ENCODE measurements around the gene DUSP12.
"Not testable (repeated sequence)": the region's sequence is repeated elsewhere in the genome, so short reads cannot be mapped to it uniquely, and the experiment has no call there.

DUSP12 gene, protein sequence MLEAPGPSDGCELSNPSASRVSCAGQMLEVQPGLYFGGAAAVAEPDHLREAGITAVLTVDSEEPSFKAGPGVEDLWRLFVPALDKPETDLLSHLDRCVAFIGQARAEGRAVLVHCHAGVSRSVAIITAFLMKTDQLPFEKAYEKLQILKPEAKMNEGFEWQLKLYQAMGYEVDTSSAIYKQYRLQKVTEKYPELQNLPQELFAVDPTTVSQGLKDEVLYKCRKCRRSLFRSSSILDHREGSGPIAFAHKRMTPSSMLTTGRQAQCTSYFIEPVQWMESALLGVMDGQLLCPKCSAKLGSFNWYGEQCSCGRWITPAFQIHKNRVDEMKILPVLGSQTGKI

DNA sequence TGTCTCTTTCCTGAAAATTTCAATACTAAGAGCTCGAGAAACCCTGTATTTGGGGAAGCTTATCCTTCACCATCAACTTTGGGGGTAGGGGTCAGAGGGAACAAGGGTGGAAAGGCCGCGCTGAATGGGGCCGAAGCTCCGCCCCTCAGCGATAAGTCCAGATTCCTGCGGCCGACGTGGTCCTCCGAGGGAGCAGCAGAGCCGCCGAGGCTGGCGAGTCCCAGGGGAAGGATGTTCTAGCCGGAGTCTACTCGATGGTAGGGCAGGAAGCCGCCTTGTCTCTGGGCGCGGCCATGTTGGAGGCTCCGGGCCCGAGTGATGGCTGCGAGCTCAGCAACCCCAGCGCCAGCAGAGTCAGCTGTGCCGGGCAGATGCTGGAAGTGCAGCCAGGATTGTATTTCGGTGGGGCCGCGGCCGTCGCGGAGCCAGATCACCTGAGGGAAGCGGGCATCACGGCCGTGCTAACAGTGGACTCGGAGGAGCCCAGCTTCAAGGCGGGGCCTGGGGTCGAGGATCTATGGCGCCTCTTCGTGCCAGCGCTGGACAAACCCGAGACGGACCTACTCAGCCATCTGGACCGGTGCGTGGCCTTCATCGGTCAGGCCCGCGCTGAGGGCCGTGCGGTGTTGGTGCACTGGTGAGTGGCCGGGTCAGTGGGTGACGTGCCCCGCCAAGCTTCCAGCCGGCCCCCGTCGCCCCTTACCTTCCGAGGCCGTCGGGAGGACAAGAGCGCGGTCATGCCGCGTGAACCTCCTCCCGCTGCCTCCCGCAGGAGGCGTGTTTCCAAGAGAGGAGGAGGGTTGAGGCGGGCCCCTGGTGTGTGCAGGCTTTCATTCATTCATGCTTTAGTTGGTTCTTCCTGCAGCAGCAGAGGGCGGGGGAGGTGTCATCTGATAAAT lies at the start of gene DUSP12:
Gene DUSP12, plus strand, starts transcription at position 278 of the 899 bp plus-strand sequence. Its CDS starts 16 bp downstream, at position 294.
- DNase-seq (ENCODE audit: low read depth, low spot score), result peak; percentile 80

DNA sequence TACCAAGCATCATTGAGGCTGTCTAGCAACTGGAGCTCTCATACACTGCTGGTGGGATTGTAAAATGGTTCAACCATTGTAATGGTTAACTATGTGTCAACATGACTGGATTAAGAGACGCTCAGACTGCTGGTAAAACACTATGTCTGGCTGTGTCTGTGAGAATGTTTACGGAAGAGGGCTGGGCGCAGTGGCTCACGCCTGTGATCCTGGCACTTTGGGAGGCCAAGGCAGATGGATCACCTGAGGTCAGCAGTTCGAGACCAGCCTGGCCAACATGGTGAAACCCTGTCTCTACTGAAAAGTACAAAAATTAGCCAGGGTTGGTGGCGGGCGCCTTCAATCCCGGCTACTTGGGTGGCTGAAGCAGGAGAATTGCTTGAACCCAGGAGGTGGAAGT lies 47.3 kb upstream of the DUSP12 start:
- DNase-seq (ENCODE audit: low read depth, low spot score), result no peak

DNA sequence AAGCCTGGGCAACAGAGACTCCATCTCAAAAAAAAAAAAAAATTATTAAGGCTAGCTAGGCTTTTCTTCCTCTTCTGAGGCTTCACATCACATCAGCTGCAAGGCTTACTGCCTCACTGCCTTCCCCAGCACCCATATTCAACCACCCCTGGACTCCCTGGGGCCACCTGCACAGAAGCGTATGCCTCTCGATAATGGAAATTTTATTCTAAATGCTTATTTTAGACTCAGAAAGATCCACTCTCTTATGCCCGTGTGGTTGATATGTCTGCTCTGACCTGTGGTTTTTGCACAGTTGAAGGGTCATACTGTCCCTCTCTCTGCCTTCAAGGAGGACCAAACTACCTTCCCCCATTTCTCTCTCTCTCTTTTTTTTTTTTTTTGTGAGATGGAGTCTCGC lies 44.0 kb upstream of the DUSP12 start:
- DNase-seq (ENCODE audit: low read depth, low spot score), result no peak

DNA sequence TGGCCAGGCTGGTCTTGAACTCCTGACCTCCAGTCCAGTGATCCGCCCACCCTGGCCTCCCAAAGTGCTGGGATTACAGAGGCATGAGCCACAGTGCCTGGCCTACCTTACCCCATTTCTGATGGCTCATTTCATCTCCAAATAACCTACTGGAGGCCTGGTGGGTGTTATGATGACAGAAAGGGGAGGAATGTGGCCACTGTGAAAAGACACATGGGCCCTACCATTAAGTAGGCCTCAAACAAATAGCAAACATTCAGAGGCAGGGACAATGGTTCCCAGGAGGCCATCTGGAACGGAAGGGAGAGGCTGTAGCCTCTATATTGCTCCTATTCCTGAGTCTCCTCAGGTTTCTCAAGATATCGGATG lies 43.5 kb upstream of the DUSP12 start:
- no peak for DNase-seq (ENCODE audit: low read depth, low spot score)

DNA sequence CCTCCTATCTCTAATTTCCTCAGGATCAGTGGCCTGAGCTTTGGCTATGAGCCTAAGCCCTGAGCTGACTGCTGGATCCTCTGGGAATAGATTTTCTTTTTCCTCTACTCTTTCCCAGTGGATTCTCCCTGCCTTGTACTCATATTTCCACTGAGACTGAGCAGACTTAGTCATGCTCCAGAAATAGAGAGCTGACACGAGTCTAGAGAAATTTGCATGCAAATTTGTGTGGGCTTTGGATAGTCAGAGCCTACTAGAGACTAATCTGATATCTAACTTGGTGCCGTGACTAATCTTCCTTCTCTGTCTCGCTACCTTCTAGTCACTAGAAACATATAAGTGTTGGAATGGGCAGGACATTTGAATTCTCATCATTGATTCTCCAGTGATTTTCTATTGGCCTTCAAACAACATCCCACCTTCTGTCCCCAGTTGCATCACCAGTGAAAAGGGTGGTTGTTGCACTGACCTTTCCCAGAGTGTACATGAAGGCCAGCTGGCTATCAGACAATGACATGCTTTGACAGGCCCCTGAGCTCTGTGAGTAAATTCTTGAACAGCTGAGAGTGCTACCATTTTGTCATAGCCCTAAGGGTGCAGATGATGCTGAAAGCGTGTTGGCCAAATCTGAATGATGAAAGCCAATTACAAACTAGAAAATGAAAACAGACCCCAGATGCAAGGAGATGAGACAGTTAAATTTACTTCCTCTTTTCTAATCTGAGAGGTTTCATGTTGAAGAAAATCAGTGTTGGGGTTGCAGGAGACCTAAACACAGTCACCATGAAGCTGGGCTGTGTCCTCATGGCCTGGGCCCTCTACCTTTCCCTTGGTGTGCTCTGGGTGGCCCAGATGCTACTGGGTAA lies 42.9 kb upstream of the DUSP12 start, which contains the start of gene FCRLA:
Gene FCRLA, plus strand, starts transcription at position 748 of the 866 bp plus-strand sequence. Its CDS starts 36 bp downstream, at position 784.
- DNase-seq (ENCODE audit: low read depth, low spot score), result no peak

DNA sequence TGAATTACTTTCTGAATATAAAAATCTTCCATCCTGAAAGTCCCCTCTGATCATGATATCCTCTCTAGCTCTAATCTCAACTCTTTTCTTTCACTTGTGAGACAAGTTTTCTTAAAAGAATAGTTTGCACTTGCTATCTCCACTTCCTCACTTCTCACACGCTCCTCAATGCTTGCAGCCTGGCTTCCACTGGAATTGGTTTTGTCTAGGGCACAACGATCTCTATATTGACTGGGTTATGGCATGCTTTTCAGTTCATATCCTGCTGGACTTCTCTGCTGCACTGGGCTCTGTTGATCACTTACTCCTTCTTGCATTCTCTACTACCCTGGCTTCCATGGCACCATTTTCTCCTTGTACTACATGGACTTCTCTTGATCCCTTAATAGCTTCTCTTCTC lies 42.1 kb upstream of the DUSP12 start:
- no peak for DNase-seq (ENCODE audit: low read depth, low spot score)

DNA sequence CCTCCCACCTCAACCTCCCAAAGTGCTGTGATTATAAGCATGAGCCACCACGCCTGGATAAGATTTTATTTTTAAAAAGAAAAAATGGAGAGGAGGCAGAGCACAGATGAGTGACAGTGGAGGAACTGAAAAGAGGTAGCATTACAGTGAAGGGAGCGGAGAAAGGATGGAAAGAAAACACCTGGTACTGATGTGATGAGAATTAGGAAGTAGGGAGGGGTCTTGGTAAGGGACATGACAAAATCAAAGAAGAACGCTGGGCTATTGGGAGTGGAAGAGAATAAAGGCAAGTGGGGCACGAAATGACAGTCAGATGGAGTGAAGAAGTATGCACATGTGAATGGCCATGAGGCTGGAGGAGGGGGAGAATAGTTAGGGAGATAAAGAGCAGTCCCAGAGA lies 40.2 kb upstream of the DUSP12 start:
- DNase-seq (ENCODE audit: low read depth, low spot score), result no peak

DNA sequence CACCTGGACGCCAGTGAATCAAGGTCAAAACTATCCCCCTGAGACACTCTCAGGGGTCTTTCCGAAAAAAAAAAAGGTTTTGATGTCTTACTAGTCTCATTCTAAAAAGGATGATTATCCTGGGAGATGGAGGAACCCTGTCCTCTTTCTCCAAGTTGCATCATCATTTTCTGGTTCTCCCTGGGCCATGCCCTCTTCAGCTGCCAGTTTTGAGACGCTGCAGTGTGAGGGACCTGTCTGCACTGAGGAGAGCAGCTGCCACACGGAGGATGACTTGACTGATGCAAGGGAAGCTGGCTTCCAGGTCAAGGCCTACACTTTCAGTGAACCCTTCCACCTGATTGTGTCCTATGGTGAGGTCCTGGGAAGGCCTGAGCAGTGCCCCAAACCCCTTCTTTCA lies 39.0 kb upstream of the DUSP12 start:
- DNase-seq (ENCODE audit: low read depth, low spot score), result no peak

DNA sequence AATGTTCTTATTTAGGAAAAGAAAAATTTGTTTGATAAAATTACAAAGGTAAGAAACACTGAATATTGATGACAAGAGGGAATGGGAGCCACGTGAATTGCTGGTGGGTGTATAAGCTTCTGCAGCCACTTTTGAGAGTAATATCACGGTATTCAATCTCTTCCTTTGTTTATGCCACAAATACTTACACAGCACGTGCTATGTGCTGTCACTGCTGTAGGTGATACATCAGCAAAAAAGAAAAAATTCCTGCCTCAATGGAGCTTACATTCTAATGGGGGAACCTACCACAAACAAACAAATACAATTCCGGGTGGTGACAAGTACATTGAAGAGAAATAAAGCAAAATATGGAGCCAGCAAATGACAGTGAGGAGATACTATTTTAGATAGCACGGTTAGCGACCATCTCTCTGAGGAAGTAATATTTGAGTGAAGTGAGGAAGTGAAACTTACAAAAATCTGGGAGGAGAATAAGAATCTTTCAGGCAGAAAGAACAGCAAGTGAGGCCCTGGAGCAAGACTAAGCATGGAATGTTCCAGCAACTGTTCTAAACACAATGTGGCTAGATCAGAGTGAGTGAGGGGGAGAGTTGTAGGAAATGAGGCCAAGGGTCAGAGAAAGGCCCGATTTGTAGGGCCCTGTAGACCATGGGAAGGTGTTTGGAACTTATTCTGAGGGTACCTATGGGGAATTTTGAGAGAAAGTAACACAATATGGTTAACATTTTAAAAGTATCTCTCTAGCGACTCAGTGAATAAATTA lies 30.8 kb upstream of the DUSP12 start:
- DNase-seq (ENCODE audit: low read depth, low spot score), result no peak

DNA sequence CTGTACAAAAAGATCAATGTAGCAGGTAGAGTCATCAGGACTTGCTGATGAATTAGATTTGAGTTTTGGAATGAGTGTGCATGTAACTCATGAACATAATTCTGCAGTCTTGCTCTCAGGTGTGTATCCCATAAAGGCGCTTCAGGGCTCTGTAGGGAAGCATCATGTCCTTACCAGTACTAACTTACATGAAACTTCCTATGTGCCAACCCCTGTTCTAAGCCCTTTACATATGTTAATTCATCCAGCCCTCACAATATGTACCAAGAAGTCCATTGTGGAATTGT lies 30.3 kb upstream of the DUSP12 start:
- DNase-seq (ENCODE audit: low read depth, low spot score), result no peak

DNA sequence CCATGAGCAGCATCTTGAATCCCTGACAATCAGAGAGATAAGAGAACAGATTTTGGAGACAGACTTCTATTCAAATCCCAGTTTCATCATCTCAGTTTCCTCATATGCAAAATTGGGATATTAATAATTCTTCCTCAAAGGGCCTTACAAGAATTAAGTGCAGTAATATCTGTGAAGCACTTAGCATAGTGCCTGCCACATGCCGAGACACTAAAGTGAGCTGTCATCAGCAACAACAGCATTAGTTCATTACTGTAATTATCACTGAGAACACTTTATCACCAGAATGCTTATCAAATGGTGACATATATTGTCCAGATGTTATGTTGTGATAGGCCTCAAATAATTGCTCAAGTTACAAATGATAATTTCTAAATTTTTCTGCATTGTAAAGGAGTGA lies 29.2 kb upstream of the DUSP12 start:
- DNase-seq (ENCODE audit: low read depth, low spot score), result no peak

DNA sequence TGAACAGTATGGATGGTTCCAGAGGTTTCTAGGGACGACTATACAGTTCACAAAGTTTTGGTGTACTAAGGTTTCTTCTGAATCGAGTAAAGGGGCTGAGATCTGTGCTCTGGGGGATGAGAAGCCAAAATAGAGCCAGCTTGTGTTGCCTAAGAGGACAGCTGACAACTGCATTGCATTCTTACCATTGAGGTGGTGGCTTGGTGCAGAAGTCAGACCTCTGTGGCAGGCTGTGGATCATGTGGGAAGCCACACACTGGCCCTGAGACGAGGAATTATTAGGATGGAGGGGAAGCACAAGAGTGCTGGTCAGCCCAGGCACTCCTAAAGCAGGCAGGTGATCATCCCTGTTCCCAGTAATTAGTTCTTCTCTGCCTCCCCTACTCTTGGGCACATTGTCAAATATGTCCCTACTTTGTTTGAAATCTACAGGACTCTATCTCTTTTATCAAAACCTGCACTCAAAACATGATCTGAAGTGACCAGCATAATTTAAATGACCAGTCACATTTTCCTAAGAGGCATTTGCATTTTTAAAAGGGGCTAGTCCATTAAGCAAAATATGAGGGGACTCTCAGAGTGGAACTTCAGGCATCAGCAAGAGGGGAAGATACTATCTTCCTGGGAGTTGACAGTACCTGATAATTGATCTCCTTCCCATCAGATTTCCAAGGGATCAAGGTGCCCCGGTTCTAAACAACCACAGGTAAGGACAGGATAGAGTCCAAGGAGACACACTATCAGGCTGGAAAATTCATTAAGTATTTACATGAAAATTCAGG lies 28.4 kb upstream of the DUSP12 start, which contains the start of gene FCRLB:
Gene FCRLB, plus strand, starts transcription at position 589 of the 782 bp plus-strand sequence. CDS start 1,129 bp downstream, outside the sequence.
- no peak for DNase-seq (ENCODE audit: low read depth, low spot score)

DNA sequence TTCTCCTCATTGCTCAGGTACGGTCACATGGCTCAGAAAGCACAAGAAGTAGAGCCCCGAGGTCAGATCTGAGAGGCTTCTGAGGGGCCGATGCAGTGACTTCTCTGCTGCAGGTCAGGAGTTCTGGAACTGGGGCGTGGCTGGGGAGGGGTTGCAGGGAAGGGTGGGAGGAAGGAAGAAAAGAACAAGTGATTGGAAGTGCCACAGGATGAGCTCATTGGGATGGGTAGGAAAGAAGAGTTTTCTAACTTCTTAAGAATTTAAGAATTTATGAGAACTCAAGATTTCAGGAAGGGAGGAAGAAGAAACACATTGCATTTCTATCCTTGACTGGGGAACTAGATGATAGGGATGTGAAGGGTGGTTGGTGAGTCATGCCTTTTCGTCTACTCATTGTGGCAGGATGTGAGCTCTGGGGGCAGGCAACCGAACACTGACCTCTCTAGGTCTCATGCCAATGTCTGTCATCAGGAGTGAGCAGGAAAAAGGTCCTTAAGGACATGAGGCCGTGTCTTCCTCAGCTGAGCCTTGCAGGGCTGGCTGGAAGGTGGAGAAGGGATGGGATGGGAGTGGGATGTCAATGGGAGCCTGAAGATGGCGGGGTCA lies 27.7 kb upstream of the DUSP12 start:
- DNase-seq (ENCODE audit: low read depth, low spot score), result no peak

DNA sequence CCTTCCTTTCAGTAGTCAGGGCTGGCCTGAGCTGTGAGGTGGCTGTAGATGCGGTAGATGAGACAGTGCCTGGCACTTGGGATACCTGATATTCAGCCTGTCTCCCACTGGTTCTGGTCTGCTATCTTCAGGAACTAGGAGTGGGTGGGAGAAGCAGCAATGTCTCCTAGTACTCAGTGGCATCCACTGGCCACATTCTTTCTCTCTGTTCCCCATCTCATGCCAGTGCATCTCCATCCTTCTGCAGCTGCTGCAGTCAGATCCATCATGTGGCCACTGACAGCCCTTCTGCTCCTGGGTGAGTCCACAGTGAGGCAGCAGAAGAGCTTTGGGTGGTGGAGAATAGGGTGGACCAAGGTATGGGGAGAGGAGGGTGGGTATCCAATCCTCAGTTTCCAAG lies 27.2 kb upstream of the DUSP12 start:
- DNase-seq (ENCODE audit: low read depth, low spot score), result no peak

DNA sequence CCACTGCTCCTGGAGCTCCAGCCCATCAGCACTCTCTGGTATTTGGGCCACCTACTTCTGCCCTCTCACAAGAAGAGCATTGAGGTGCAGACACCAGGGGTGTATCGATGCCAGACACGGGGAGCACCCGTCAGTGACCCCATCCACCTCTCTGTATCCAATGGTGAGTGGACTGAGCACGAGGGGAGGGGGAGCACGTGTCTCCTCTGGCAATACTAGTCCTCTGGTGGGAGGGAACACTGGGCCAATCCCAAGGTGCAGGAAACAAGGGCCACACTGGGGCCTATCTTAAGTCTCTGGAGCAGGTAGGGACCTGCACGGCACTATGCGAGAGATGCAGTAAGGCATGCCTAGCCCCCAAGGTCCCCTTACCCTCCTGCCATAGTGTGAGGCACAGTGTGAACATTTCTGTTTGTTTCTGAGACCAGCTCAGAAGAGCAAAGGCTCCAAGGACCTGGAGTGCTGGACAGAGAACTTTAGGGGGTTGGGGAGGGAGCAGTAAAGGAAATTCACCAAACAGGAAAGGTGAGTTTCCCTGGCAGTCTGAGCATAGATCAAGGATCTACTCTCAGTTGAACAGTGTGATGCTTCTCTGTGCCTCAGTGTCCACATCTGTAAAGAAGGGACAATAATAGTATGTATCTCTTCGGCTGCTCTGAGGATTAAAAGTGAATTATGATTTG lies 26.0 kb upstream of the DUSP12 start:
- DNase-seq (ENCODE audit: low read depth, low spot score), result no peak

DNA sequence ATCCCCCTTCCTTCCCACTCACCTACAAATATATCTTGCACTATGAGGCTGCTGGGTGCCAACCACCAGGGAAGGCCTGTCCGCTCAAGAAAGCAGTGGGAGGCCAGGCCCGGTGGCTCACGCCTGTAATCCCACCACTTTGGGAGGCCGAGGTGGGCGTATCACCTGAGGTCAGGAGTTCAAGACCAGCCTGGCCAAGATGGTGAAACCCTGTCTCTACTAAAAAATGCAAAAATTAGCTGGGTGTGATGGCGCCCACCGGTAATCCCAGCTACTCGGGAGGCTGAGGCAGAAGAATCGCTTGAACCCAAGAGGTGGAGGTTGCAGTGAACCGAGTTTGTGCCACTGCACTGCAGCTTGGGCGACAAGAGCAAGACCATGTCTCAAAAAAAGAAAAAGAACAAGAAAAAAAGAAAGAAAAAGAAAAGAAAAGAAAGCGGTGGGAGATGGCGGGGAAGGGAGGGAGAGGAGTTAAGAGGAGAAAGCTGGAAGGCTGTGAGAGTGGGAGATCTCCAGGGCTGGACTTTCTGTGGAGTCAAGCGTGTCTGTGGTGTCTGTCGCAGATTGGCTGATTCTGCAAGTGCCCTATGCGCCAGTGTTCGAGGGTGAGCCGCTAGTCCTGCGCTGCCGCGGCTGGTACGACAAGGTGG lies 24.2 kb upstream of the DUSP12 start:
- not testable (repeated sequence) for DNase-seq (ENCODE audit: low read depth, low spot score)

DNA sequence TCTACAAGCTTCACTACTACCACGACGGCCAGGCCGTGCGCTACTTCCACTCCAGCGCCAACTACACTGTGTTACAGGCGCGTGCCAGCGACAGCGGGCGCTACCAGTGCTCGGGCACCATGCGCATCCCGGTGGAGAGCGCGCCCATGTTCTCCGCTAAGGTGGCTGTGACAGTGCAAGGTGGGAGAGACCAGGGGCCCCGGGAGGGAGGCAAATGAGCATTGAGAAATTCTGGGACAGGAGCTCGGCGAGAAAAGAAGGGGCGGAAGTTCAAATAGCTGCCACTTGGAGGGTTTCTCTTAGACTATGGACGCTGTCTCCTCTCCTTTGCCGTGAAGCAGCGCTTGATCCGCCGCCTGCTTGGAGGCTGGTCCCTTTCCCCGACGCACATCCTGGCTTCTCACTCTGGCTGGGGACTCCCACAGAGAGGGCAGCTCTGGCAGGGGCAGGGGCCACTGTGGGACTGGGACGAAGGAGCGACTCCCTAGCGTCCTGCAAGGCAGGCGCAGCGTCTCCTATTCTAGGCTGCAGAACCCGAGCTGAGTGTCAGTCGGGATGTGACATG lies 23.6 kb upstream of the DUSP12 start:
- no peak for DNase-seq (ENCODE audit: low read depth, low spot score)

DNA sequence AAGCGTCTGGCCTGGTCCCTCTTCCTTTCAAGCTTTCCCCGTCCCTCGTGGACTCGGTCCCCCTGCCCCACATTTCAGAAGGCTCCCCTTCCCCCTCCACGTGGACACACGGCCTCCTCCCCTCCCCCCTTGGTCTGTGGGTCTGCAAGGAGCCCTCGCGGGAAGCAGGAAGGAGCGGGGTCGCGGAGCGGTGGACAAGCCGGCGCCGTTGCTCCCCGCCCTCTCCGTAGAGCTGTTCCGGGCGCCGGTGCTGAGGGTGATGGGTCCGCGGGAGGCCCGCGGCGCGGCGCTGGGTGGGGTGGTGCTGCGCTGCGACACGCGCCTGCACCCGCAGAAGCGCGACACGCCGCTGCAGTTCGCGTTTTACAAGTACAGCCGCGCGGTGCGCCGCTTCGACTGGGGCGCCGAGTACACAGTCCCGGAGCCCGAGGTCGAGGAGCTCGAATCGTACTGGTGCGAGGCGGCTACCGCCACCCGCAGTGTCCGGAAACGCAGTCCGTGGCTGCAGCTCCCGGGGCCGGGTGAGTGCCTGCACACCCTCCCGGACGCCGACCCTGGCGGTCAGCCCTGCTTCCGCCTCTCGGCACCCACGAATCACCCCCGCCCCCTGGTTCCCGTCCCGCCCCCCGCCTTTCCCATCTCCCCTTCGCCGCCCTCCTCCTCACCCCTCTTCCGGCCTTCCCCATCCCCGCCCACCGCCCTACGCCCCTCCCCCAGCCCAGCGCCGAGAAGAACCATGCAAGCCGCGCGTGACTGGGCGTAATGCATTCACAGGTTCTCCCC lies 22.9 kb upstream of the DUSP12 start:
- DNase-seq (ENCODE audit: low read depth, low spot score), result no peak

All from brain pericyte (primary cell).